GM21447 (cell line): ENCODE data around the gene EPB41L4A.
"Not testable (repeated sequence)": the region's sequence is repeated elsewhere in the genome, so short reads cannot be mapped to it uniquely, and the experiment has no call there.

Source experiments
- ATAC-seq: cut with Tn5 transposase; IDR thresholded peaks from one replicate; pipeline ENCODE4 v1.9.1; 2021; ENCODE audit not compliant: unreplicated experiment

The EPB41L4A gene

GRCh38 chr5:112401924-112402323 lies 17.2 kb downstream of the EPB41L4A start:
- ATAC-seq, result no peak

GRCh38 chr5:112397690-112398089 lies 21.4 kb downstream of the EPB41L4A start:
- ATAC-seq, result no peak

GRCh38 chr5:112396430-112396829 lies 22.6 kb downstream of the EPB41L4A start:
- no peak for ATAC-seq

- not testable (repeated sequence) for ATAC-seq
These were observed 23.8 kb downstream of the EPB41L4A start for GRCh38 chr5:112395299-112395698.

GRCh38 chr5:112390327-112390726 lies 28.8 kb downstream of the EPB41L4A start:
- no peak for ATAC-seq

- ATAC-seq, result no peak
These were observed 30.3 kb downstream of the EPB41L4A start for GRCh38 chr5:112388739-112389138.

GRCh38 chr5:112388074-112388473 lies 31.0 kb downstream of the EPB41L4A start:
- no peak for ATAC-seq

GRCh38 chr5:112386766-112387165 lies 32.3 kb downstream of the EPB41L4A start:
- no peak for ATAC-seq

- no peak for ATAC-seq
These were observed 33.1 kb downstream of the EPB41L4A start for GRCh38 chr5:112385969-112386368.

- no peak for ATAC-seq
These were observed 33.5 kb downstream of the EPB41L4A start for GRCh38 chr5:112385566-112385965.

GRCh38 chr5:112384523-112384922 lies 34.6 kb downstream of the EPB41L4A start:
- ATAC-seq, result no peak

GRCh38 chr5:112382886-112383285 lies 36.2 kb downstream of the EPB41L4A start:
- ATAC-seq, result no peak

GRCh38 chr5:112381521-112381920 lies 37.6 kb downstream of the EPB41L4A start:
- ATAC-seq, result no peak

- no peak for ATAC-seq
These were observed 39.3 kb downstream of the EPB41L4A start for GRCh38 chr5:112379542-112380325.

- no peak for ATAC-seq
These were observed 44.3 kb downstream of the EPB41L4A start for GRCh38 chr5:112374818-112375217.

GRCh38 chr5:112374356-112374755 lies 44.7 kb downstream of the EPB41L4A start:
- ATAC-seq, result no peak

GRCh38 chr5:112373885-112374284 lies 45.2 kb downstream of the EPB41L4A start:
- no peak for ATAC-seq

GRCh38 chr5:112372543-112372942 lies 46.5 kb downstream of the EPB41L4A start:
- ATAC-seq, result no peak

- no peak for ATAC-seq
These were observed 48.0 kb downstream of the EPB41L4A start for GRCh38 chr5:112371067-112371466.

GRCh38 chr5:112367400-112367799 lies 51.7 kb downstream of the EPB41L4A start:
- no peak for ATAC-seq

GRCh38 chr5:112366987-112367386 lies 52.1 kb downstream of the EPB41L4A start:
- ATAC-seq, result no peak

GRCh38 chr5:112360740-112361139 lies 58.3 kb downstream of the EPB41L4A start:
- not testable (repeated sequence) for ATAC-seq
